Stimulated activated CD8-positive, alpha-beta memory T cell treated with anti-CD3 and anti-CD28 coated beads, Interleukin-7, amount 100 ng/mL, for 24 hours (primary cell): Measurements from ENCODE around the gene DNAAF3.
"Not testable (repeated sequence)": the region's sequence is repeated elsewhere in the genome, so short reads cannot be mapped to it uniquely, and the experiment has no call there.

Source experiments
- DNase-seq: peaks from one replicate; pipeline ENCODE4 v3.0.0-alpha.2; 2020; ENCODE audit warnings: low read depth

DNAAF3 gene

GRCh38 chr19:55166530-55167268, at the start of gene DNAAF3:
Gene DNAAF3 (minus strand): TSS chr19:55166613. CDS start chr19:55166413, 200 bp downstream.
- peak; percentile 56 for DNase-seq

- no peak for DNase-seq
Measured at GRCh38 chr19:55213547-55213946, 47.1 kb upstream of the DNAAF3 start.

- peak; percentile 10 for DNase-seq
Measured at GRCh38 chr19:55212447-55212846, 46.0 kb upstream of the DNAAF3 start.

- no peak for DNase-seq
Measured at GRCh38 chr19:55209693-55210472, 43.5 kb upstream of the DNAAF3 start.

- no peak for DNase-seq
Measured at GRCh38 chr19:55208880-55209692, 42.7 kb upstream of the DNAAF3 start, which contains the start of gene PTPRH. Gene PTPRH (minus strand): TSS chr19:55209501. CDS start chr19:55209433, 68 bp downstream.

GRCh38 chr19:55206664-55207500, 40.5 kb upstream of the DNAAF3 start:
- peak; percentile 34 for DNase-seq

GRCh38 chr19:55202199-55202598, 35.8 kb upstream of the DNAAF3 start:
- not testable (repeated sequence) for DNase-seq

- DNase-seq, result no peak
Measured at GRCh38 chr19:55199620-55200204, 33.3 kb upstream of the DNAAF3 start.

GRCh38 chr19:55198651-55199050, 32.2 kb upstream of the DNAAF3 start:
- no peak for DNase-seq

- no peak for DNase-seq
Measured at GRCh38 chr19:55197528-55197927, 31.1 kb upstream of the DNAAF3 start.

GRCh38 chr19:55196803-55197202, 30.4 kb upstream of the DNAAF3 start:
- DNase-seq, result no peak

- DNase-seq, result no peak
Measured at GRCh38 chr19:55193481-55193880, 27.1 kb upstream of the DNAAF3 start.

- no peak for DNase-seq
Measured at GRCh38 chr19:55189403-55189835, 23.0 kb upstream of the DNAAF3 start.

GRCh38 chr19:55188625-55189024, 22.2 kb upstream of the DNAAF3 start:
- no peak for DNase-seq

- DNase-seq, result no peak
Measured at GRCh38 chr19:55186080-55186479, 19.7 kb upstream of the DNAAF3 start.

- DNase-seq, result no peak
Measured at GRCh38 chr19:55181740-55182139, 15.3 kb upstream of the DNAAF3 start.

GRCh38 chr19:55179606-55180484, 13.4 kb upstream of the DNAAF3 start, which contains the start of gene SYT5:
Gene SYT5 (minus strand): TSS chr19:55180289. CDS start chr19:55179041, 1,248 bp downstream.
- peak; percentile 34 for DNase-seq

- peak; percentile 84 for DNase-seq
Measured at GRCh38 chr19:55178781-55179599, 12.6 kb upstream of the DNAAF3 start.

- no peak for DNase-seq
Measured at GRCh38 chr19:55176076-55176475, 9.7 kb upstream of the DNAAF3 start.
